NCI-H2107 treated with DMSO at 0.1 percent for 48 hours (cell line): ENCODE data around the gene CDH12.
"Not testable (repeated sequence)": the region's sequence is repeated elsewhere in the genome, so short reads cannot be mapped to it uniquely, and the experiment has no call there.

Experiments
- DNase-seq: peaks from one replicate; lab custom pipeline; 2025; ENCODE audit not compliant: unreplicated experiment; lab: John Stamatoyannopoulos, UW

The CDH12 gene

DNA sequence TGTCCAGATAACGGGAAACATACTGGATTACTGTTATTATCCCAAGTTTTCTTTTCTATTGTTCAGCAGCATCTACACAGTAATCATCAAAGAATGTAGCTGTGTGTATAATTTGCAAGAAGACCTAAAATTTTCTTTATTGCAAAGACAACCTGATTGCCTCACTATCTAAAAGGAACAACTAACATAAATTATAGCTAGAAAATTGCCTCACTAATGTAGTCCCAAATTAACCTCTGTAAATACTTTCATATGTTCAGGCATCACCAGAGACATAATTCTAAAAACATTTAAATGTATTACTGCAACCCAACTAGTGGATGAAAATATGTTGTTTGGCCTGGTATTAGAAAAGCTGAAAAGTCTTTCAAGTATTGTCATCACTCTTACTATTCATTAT, 275.4 kb downstream of the CDH12 start:
- no peak for DNase-seq

DNA sequence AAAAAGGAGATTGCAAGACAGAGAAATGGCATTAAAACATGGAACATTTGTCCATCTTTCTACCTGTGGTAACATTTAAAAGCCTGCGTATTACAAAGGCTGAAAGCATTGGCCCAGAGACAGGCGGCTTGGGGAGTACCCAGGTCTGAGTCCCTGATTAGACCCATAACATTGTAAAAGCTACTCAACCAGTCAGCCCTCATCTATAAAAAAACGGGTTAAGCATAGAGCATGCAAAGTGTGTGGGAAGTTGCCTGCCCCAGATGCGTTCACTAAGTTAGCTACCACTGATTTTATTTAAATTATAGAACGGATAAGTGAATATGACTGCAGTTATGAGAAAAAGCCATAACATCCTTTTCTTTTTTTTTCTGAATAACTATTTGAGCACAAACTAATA, 276.1 kb downstream of the CDH12 start:
- no peak for DNase-seq

- DNase-seq: no peak
These were observed 280.2 kb downstream of the CDH12 start for GRCh38 chr5:22572941-22573340.

DNA sequence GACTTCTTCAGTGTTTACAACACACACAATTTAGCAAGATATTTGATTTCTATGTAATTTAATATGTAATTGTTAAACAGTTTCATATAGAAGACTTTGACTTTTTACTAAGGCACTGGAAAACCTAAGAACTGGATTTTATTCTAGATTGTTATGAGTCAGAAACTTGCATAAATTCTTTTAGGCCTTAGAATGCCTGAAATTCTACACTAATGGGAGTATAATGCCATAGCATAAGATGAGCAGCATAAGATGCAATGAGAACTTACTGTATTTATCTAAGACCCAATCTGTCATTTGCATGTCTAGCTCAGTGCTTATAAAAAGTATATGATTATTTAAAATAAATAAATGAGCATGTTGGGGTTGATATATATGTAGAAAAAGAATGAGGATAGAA, 285.2 kb downstream of the CDH12 start:
- DNase-seq: no peak

GRCh38 chr5:22560147-22560546, 293.0 kb downstream of the CDH12 start:
- DNase-seq: no peak

- no peak for DNase-seq
These were observed 295.9 kb downstream of the CDH12 start for GRCh38 chr5:22557251-22557650.

GRCh38 chr5:22554475-22554874, 298.7 kb downstream of the CDH12 start:
- no peak for DNase-seq

DNA sequence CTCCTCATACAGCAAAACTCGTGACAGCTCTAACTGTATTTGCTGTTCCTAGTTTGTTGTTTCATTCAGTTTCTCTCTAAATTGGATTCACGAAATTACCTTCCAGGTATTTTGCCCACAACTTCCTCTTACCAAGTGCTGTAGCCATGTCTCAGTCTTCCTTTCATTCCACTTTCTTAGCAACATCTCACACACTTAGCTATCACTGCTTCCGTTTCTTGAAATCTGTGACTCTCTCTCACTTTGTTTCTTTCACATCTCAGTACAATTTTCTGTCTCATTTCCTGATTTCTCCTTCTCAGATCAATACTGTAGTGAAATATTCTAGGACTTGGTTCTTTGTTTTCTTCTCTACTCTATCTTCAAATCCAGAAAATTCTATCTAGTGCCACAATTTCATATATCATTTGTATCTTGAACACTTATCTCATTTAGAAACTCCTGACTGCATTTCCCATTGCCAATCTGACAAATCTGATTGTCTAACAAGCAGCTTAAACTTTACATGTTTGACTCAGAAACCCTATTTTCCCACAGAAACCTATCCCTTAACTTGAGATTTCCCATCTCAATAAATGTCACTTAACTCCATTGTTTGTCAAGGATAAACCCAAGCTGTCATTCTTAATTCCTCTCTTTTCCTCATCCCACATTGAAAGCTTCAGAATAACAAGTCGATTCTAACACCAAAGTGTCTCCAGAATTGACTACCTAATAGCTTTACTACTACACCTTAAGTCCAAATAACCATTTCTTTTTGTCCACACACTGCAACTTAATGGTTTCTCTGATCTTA, 303.1 kb downstream of the CDH12 start:
- DNase-seq: no peak

- peak; percentile 27 for DNase-seq
These were observed 310.8 kb downstream of the CDH12 start for GRCh38 chr5:22542340-22542739.

GRCh38 chr5:22541037-22541436, 312.1 kb downstream of the CDH12 start:
- peak; percentile 95 for DNase-seq

GRCh38 chr5:22539762-22540161, 313.4 kb downstream of the CDH12 start:
- DNase-seq: no peak

- no peak for DNase-seq
These were observed 321.2 kb downstream of the CDH12 start for GRCh38 chr5:22531986-22532385.

DNA sequence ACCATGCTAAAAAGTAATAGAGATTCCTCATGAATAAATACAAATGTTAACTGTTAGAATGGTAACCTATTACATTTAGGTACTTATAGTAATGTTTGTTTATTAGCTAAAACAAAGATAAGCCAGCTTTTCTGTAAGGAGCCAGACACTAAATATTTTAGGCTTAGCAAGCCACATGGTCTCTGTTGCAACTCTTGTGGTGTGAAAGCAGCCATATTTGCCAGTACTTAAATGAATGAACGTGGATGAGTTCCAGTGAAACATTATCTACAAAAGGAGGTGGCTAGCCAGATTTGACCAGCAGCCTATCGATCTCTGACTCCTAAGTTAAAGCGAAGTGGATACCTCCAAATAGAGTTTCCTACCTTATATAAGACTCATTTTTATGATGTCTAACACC, 331.6 kb downstream of the CDH12 start:
- DNase-seq: no peak

GRCh38 chr5:22516497-22516896, 336.6 kb downstream of the CDH12 start:
- not testable (repeated sequence) for DNase-seq

DNA sequence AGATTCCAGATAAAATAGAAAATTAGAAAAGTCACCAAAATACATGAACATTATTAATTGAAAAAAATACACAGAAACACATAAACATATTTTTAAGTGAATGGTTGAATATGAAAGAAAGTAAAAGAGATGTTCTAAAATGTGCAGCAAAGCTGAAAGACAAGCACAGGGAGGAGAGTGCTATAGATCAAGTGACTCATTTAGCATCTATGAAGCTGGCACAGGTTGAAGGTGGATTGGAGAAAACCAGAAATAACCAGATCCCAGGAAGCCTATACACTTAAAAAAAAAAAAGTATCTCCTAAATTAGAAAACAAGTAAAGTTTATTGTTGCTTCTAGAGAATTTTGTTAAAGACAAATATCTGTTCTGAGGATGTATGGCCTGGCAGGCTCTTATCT, 338.9 kb downstream of the CDH12 start:
- no peak for DNase-seq

GRCh38 chr5:22505891-22506290, 347.3 kb downstream of the CDH12 start:
- no peak for DNase-seq

DNA sequence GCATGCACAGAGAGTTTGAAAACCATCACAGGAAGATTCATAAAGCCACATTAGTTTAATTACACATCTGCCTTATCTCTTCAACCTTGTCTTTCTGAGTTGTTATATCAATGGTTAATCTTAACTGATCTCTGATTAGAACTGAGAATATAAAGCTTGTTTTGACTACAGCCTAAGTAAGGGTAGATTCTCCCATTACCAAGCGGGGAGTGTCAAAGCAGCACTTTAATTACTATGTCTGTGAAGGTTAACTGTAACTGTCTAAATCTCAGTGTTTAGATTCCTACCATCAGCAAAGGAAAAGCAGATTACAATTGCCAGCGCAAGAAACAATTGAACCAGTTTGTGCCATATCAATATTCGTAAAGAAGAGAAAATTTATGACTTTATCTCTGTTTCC, 348.7 kb downstream of the CDH12 start:
- no peak for DNase-seq

DNA sequence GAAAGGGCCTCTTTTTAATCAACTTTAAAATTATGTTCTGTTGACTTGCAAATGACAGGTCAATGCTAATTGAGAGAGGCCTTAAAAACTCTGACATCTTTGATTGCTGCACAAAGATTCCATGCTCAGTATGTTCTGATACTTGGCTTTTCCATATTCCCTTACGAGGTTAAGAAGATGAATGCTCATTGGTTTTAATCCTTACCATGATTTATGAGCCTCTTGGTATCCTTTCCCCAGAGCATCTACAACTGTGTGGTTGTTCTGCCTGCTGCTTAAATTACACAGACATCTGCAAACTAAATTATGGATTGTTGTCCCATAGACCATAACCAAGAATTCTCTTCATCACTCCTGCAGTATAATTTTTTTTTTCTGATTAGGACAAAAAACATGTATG, 352.6 kb downstream of the CDH12 start:
- DNase-seq: no peak

GRCh38 chr5:22496666-22497065, 356.5 kb downstream of the CDH12 start:
- DNase-seq: no peak

- no peak for DNase-seq
These were observed 358.0 kb downstream of the CDH12 start for GRCh38 chr5:22495016-22495720.

GRCh38 chr5:22488427-22488826, 364.7 kb downstream of the CDH12 start:
- DNase-seq: no peak

DNA sequence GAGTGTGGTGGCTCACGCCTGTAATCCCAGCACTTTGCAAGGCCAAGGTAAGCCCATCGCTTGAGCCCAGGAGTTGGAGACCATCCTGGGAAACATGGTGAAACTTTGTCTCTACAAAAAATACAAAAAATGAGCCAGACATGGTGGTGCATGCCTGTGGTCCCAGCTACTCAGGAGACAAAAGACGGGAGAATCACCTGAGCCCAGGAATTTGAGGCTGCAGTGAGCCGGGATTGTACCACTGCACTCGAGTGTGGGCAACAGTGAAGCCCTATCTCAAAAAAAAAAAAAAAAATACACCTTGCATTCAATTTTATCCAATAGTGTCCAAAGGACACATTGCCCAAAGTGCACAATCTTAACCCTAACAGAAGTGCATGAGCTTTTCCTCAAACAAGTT, 372.8 kb downstream of the CDH12 start:
- DNase-seq: no peak

DNA sequence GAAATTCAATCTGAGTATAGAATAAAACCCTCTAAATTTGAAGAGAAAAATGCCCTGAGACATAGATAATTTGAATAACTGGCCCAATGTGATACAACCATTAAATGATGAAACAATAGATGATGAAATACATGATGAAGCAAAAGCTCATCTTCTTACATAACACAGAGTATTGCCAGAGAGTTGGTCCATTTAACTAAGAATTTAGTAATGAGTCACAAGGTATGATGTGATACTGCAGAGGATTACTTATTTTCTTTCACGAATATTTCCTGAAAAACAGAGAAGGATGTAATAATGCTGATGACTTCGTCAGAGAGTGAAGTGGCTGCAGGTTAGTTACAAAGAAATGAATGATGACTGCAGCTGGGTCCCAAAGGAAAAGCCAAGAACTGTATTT, 379.3 kb downstream of the CDH12 start:
- no peak for DNase-seq
